Thyroid gland (tissue), 4 donors: ENCODE data around the gene TAAR2. TPM values are rescaled to one million over a fixed set of nuclear protein-coding genes. Genes with fewer than 3 reads are reported as not detected.
"Not testable (repeated sequence)": the region's sequence is repeated elsewhere in the genome, so short reads cannot be mapped to it uniquely, and the experiment has no call there.

ENCODE experiments used
- DNase-seq, 2 donors: peaks; one replicate each; pipeline ENCODE4 v3.0.0-alpha.2; 2019
- H3K27ac ChIP-seq, 3 donors: fragments of 200-600 bp; sonication (generic); 1 replicate in 2 of 3; 2 replicates in 1 of 3; pipeline ENCODE4 v1.5.1; 2016 to 2019; ENCODE audit warnings: mild to moderate bottlenecking in 1 of 3, moderate library complexity in 1 of 3
- H3K27me3 ChIP-seq: fragments of 200-600 bp; sonication (generic); one replicate; pipeline ENCODE4 v1.5.1; 2019
- H3K36me3 ChIP-seq, 2 donors: fragments of 200-600 bp; sonication (generic); one replicate each; pipeline ENCODE4 v1.5.1; 2016 to 2019
- H3K4me1 ChIP-seq, 2 donors: fragments of 200-600 bp; sonication (generic); one replicate each; pipeline ENCODE4 v1.5.1; 2017 to 2019
- H3K4me3 ChIP-seq, 3 donors: fragments of 200-600 bp; sonication (generic); replicated peaks in 1 of 3; 1 replicate in 2 of 3; 2 replicates in 1 of 3; pipeline ENCODE4 v1.5.1; 2016; ENCODE audit warnings: mild to moderate bottlenecking in 1 of 3
- H3K9me3 ChIP-seq: fragments of 200-600 bp; sonication (generic); one replicate; pipeline ENCODE4 v1.5.1; 2017
- POLR2A ChIP-seq, 2 donors: fragments of 450-650 bp; IDR thresholded peaks; one replicate each; pipeline ENCODE4 v1.6.1; 2017; ENCODE audit warnings: antibody characterized with exemption in 2 of 2, mild to moderate bottlenecking in 2 of 2, moderate library complexity in 1 of 2
- WGBS, 2 donors: methylation state at CpG; one replicate each; pipeline ENCODE4 v1.1.5; 2017; 5-methylcytosine and 5-hydroxymethylcytosine counted together
- intact Hi-C: fragments of 100-400 bp; cut with DNase I; formaldehyde crosslinking; loops from one replicate; pipeline ENCODE4 v1.15.1; 2023
- total RNA-seq, 4 donors: library from RNA; depleted of rRNA; stranded (reverse); fragments of >200 nt; gene quantifications; one replicate each; pipeline ENCODE4 v1.2.3, GENCODE V29; 2016
- TF ChIP-seq, protein P1 (sequence below), 6 experiments: fragments of 200-600 bp in 3 of 6; fragments of 450-650 bp in 3 of 6; sonication (generic) in 3 of 6; IDR thresholded peaks; one replicate each; pipeline ENCODE4 v1.5.1; 2016 to 2019; ENCODE audit warnings: antibody characterized with exemption in 6 of 6, mild to moderate bottlenecking in 2 of 6, inconsistent platforms in 1 of 6, moderate library complexity in 1 of 6

TAAR2 gene
- total RNA-seq, 4 donors from 2014 or later: not detected

DNA sequence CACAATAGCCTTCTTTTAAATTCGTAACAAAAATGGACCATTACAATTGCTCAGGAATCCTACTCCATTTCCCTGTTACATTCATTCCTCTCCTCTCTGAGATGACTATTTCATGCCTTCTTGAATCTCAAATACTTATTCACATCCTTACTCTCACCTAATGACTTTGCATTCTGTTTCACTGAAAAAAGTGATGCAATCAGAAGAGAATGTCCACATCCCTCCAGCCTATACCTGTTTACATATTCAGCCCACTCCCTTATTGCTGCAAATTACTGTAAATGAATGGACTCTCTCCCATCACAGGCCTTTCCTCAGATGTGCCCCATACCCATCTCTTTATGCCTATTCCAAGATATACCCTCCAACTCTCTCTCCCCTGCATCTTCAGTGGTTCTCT, 26.4 kb upstream of the TAAR2 start:
- Histone ChIP-seq H3K36me3 (no peaks in the 10 kb centered on the region), H3K9me3 (no peaks in the 10 kb centered on the region), H3K27me3 (no peaks in the 10 kb centered on the region), H3K4me1 (no peaks in the 10 kb centered on the region), H3K27ac (no peak overlapping the region), H3K4me3 (no peak overlapping the region)
- no peak for DNase-seq
- WGBS, 2 donors: 73 to 85% methylated on average over 1 of the region's 1 CpG
- intact Hi-C loops: no loop called here
- no peak for TF ChIP-seq POLR2A (IDR thresholded peaks at IDR 0.05)
- TF ChIP-seq, protein P1, sequence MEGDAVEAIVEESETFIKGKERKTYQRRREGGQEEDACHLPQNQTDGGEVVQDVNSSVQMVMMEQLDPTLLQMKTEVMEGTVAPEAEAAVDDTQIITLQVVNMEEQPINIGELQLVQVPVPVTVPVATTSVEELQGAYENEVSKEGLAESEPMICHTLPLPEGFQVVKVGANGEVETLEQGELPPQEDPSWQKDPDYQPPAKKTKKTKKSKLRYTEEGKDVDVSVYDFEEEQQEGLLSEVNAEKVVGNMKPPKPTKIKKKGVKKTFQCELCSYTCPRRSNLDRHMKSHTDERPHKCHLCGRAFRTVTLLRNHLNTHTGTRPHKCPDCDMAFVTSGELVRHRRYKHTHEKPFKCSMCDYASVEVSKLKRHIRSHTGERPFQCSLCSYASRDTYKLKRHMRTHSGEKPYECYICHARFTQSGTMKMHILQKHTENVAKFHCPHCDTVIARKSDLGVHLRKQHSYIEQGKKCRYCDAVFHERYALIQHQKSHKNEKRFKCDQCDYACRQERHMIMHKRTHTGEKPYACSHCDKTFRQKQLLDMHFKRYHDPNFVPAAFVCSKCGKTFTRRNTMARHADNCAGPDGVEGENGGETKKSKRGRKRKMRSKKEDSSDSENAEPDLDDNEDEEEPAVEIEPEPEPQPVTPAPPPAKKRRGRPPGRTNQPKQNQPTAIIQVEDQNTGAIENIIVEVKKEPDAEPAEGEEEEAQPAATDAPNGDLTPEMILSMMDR (IDR thresholded peaks at IDR 0.05): no peak

DNA sequence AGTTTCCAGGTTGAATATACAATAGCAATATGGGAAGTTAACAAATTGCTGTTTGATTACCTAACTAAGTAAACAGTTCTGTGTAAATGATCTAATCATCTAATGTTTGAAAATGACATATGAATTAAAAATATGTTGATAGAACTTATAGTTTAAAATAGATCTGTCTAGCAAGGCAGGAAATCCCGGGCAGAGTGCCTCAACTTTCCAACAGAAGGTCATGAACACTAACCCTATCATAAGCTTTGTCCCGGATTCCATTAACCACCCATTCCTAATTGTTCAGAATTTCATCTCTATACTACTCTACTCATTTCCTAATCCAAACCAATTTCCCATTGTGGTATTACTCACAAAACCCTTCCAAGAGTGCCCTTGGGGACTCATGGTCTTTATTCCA, 24.8 kb upstream of the TAAR2 start:
- H3K9me3 ChIP-seq: no peaks in the 10 kb centered on the region
- no peak for DNase-seq
- no peaks in the 10 kb centered on the region for H3K36me3 ChIP-seq
- no peaks in the 10 kb centered on the region for H3K27me3 ChIP-seq
- intact Hi-C loops: no loop called here
- no peak overlapping the region for H3K27ac ChIP-seq
- H3K4me1 ChIP-seq: no peaks in the 10 kb centered on the region
- 74% methylated on average over 2 of the region's 2 CpGs for WGBS, 2 donors
- no peak overlapping the region for H3K4me3 ChIP-seq
- no peak for TF ChIP-seq POLR2A (IDR thresholded peaks at IDR 0.05)
- TF ChIP-seq, protein P1 (IDR thresholded peaks at IDR 0.05): no peak

DNA sequence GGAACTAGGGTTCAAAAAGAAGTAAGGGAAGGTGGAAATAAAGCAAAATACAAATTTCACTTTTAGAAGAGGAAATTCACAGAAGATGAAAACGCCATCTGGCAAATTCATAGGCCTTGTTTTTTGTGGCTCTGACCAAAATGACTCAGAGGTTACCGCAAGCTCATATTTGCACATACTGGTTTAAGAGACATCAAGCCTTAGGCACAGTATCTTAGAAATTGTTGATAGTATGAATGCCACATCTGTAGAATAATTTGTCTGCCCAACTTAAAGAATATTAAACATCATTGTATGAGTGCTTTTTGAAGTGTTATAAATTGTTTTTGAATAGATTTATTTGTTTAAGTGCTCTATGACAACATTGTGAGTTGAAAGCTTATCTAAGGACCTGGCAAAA, 24.3 kb upstream of the TAAR2 start:
- Histone ChIP-seq H3K4me3 (no peak overlapping the region), H3K4me1 (no peaks in the 10 kb centered on the region), H3K27ac (no peak overlapping the region), H3K27me3 (no peaks in the 10 kb centered on the region), H3K9me3 (no peaks in the 10 kb centered on the region), H3K36me3 (no peaks in the 10 kb centered on the region)
- TF ChIP-seq, protein P1 (IDR thresholded peaks at IDR 0.05): no peak
- no peak for TF ChIP-seq POLR2A (IDR thresholded peaks at IDR 0.05)
- intact Hi-C loops: no loop called here
- DNase-seq: no peak
- WGBS, 2 donors: 76 to 77% methylated on average over 2 of the region's 2 CpGs

DNA sequence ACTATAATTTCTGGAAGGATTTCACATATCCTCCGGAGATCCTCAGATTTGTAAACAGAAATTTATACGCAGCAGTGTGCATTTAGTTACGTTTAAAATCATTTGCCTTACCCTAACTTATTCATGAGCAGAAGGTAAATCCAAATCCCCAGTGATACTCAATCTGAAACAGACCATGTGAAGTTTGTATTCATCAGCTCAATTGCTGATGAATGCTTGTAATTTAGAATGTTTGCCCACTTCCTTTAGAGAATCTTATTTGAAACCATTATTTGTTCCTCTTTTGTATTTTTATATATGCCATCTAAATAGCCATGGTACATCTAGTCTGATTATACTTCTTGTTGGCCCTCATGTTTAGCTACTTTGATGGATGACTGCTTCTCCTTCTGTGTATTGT, 19.5 kb upstream of the TAAR2 start:
- DNase-seq: no peak
- H3K9me3 ChIP-seq: no peaks in the 10 kb centered on the region
- TF ChIP-seq POLR2A (IDR thresholded peaks at IDR 0.05): no peak
- TF ChIP-seq, protein P1 (IDR thresholded peaks at IDR 0.05): no peak
- H3K36me3 ChIP-seq: no peaks in the 10 kb centered on the region
- no peak overlapping the region for H3K27ac ChIP-seq
- intact Hi-C loops: no loop called here
- no peak overlapping the region for H3K4me3 ChIP-seq
- H3K4me1 ChIP-seq: no peaks in the 10 kb centered on the region
- 81 to 88% methylated on average over 3 of the region's 3 CpGs for WGBS, 2 donors
- no peaks in the 10 kb centered on the region for H3K27me3 ChIP-seq

DNA sequence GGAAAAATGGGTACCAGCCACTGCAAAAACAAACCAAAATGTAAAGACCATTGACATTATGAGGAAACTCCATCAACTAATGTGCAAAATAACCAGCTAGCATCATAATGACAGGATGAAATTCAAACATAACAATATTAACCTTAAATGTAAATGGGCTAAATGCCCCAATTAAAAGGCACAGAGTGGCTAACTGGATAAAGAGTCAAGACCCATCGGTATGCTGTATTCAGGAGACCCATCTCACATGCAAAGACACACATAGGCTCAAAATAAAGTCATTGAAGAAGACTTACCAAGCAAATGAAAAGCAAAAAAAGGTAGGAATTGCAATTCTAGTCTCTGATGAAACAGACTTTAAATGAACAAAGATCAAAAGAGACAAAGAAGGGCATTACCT, 13.1 kb upstream of the TAAR2 start:
- intact Hi-C loops, H3K27ac ChIP-seq, H3K4me1 ChIP-seq, H3K36me3 ChIP-seq, H3K9me3 ChIP-seq, H3K27me3 ChIP-seq, H3K4me3 ChIP-seq, DNase-seq: not testable (repeated sequence)
- WGBS, 2 donors: 88 to 91% methylated on average over 1 of the region's 1 CpG

DNA sequence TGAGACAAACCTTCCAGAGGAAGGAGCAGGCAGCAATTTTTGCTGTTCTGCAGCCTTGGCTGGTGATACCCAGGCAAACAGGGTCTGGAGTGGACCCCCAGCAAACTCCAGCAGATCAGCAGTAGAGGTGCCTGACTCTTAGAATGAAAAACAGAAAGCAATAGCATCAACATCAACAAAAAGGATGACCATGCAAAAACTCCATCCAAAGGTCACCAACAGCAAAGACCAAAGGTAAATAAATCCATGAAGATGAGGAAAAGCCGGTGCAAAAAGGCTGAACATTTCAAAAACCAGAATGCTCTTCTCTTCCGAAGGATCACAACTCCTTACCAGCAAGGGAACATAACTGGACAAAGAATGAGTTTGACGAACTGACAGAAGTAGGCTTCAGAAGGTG, 11.8 kb upstream of the TAAR2 start:
- H3K4me3 ChIP-seq, H3K36me3 ChIP-seq, H3K27me3 ChIP-seq, H3K9me3 ChIP-seq, intact Hi-C loops, DNase-seq, H3K27ac ChIP-seq, H3K4me1 ChIP-seq: not testable (repeated sequence)
- 82 to 94% methylated on average over 3 of the region's 3 CpGs for WGBS, 2 donors

DNA sequence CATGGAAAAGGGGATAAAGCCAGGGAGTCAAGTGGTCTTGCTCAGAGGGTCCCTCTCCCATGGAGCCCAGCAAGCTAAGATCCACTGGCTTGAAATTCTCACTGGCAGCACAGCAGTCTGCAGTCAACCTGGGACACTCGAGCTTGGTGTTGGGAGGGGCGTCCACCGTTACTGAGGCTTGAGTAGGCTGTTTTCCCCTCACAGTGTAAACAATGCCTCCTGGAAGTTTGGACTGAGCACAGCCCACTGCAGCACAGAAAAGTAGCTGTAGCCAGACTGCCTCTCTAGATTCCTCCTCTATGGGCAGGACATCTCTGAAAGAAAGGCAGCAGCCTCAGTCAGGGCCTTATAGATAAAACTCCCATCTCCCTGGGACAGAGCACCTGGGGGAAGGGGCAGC, 11.2 kb upstream of the TAAR2 start:
- H3K36me3 ChIP-seq, H3K27ac ChIP-seq, H3K27me3 ChIP-seq, H3K4me3 ChIP-seq, H3K9me3 ChIP-seq, intact Hi-C loops, H3K4me1 ChIP-seq: not testable (repeated sequence)
- 35% methylated on average over 3 of the region's 3 CpGs; no CpG with 5 or more reads in 1 of the 2 donors for WGBS, 2 donors
- peak; percentile 3 to 4 for DNase-seq
